Inferior parietal cortex (tissue), 1 donor: ENCODE data around the gene ADCY10.
"Not testable (repeated sequence)": the region's sequence is repeated elsewhere in the genome, so short reads cannot be mapped to it uniquely, and the experiment has no call there.

ENCODE experiments used
- DNase-seq: peaks from one replicate; pipeline ENCODE4 v3.0.0-alpha.2; 2016; ENCODE audit errors: extremely low spot score

Gene ADCY10

GRCh38 chr1:167926486-167926997, 12.6 kb upstream of the ADCY10 start:
- no peak for DNase-seq

GRCh38 chr1:167924543-167925231, 10.8 kb upstream of the ADCY10 start:
- no peak for DNase-seq

- no peak for DNase-seq
Observed at GRCh38 chr1:167924102-167924501, 10.2 kb upstream of the ADCY10 start.

DNA sequence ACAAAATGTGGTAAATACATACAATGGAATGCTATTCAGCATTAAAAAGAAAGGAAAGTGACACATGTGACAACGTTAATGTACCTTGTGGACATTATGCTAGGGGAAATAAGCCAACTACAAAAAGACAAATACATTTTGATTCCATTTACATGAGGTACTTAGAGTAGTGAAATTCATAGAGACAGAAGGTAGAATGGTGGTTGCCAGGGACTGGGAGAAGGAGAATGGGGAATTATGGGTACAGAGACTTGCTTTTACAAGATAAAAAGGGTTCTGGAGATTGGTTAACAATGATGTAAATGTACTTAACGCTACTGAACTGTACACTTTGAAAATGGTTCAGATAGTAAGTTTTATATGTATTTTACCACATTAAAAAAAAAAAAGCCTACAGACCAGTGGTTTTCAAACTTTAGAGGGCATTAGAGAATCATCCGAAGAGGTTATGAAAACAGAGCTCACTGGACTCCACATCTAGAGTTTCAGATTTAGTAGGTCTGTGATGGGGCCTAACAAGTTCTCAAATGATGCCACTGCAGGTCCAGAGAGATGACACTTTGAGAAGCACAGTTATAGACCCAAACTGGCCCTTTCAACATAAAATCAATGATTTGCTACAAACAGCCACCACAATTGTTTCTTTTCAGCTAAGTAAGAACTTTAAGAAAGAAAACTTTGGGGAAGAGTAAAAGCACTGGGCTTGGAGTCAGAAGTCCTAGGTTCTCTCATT, 9.6 kb upstream of the ADCY10 start:
- DNase-seq: no peak

- no peak for DNase-seq
Observed at GRCh38 chr1:167922611-167923074, 8.7 kb upstream of the ADCY10 start.

DNA sequence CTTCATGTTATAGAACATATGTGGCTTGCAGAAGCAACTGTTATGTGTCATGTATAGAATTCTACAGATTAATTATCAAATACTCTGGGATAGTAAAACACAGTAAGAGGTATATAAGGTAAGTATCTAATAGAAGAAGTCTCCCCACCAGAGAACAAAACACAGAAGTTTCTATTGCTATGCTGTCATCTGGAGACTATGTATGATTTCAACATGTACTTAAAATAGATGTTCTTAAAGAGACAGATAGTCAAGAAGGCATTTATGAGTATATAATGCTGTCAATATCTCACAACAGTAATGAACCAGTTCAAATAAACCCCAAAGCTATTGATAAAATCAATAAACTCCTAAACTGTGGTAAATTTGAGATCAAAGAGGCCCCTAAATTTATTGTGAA, 8.1 kb upstream of the ADCY10 start:
- no peak for DNase-seq

- DNase-seq: no peak
Observed at GRCh38 chr1:167916766-167917511, 3.0 kb upstream of the ADCY10 start.

- DNase-seq: no peak
Observed at GRCh38 chr1:167915569-167915968, 1.6 kb upstream of the ADCY10 start.

GRCh38 chr1:167912294-167912693, 1.6 kb downstream of the ADCY10 start:
- no peak for DNase-seq

GRCh38 chr1:167911413-167911812, 2.5 kb downstream of the ADCY10 start:
- DNase-seq: no peak

DNA sequence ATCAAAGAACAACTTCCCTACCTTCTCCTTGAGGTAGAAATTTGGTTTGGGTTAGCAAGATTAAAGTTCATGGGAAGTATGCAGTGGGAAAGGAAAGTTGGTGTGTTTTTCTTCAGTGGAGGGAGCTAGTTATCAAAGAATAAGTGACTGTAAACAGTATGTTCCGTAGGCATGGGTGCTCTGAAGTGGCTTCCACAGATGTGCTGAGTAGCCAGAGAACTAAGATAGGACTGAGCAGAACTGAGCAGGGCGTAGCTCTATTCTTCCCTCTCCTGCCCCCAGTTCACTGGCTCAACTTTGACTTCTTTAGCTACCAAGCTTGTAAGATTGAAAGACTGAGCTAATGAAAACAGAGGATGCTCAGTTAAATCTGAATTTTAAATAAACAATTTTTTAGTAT, 3.4 kb downstream of the ADCY10 start:
- no peak for DNase-seq

DNA sequence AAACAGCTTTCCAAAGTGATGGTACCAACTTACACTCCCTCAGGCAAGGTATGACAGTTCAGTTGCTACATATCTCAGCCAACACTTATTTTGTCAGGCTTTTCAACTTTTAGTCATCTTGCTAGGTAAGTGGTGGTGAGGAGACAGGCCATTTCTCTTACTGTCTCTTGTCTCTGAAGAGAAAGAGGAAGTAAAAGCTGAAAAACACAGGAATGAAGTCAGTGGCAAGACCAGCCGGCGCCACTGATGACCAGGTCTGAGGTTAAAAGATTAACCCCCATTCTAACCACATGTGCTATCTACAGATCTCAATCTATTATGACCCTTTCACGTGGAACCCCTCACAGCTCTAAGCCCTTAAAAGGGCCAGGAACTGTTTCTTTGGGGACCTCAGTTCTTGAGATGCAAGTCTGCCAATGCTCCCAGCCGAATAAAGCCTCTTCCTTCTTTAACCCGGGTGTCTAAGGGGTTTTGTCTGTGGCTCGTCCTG, 4.2 kb downstream of the ADCY10 start:
- no peak for DNase-seq

DNA sequence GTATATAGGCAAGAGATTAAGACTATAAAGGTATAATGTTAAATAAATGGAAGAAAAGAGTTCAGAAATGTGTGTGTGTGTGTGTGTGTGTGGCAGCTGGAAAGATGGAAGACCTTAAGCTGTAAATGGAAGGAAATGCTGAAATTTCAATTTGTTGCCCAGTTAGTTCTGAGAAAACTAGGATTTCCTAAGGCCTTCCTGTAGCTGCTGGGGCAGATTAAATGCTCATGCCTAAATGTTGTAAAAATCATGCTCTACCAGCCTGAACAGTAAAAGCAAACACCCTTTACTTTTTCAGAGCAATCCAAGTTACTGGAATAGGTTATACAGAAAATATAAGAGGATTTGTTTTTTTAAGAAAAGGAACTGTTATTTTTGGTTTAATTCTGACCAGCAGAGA, 8.3 kb downstream of the ADCY10 start:
- no peak for DNase-seq

DNA sequence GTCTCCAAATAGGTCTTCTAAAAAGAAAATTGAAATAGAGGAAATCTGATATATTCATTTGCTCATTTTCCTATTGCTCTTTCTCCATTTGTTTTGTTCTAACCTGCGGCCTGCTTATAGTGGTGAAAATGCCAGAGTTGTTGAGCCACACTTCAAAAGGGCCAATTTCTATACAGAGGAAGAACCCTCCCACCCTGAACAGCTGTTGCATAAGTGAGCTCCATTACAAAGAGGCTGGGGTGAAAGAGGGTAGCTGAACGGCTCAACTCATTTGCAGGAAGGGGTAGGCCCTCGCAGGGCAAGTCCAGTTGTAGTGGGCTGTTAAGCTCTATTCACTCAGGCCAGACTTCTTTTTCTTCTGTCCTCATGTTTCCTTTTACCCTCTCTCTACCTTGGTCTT, 8.8 kb downstream of the ADCY10 start:
- no peak for DNase-seq

DNA sequence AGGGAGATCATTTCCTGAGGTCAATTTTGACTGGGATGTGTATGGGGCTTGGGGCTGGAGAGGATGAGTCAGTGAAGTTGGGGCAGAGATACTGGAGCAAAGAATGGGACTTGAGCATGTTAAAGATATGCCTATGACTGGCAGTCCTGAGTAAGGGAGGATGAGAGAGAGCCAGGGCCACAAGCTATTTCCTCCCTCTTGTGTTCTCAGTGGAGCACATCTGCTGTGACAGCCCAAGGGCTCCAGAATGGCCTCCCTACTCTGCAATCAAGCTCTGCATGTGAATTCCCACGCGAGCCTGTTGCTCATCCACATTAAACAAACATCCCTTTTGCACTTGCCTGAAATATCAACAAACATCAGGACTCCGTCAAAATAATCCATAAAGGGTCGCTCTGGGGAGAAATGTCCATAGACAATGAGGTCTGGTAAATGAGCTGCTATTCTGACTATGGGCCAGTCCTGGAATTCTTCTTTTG, 9.2 kb downstream of the ADCY10 start:
- no peak for DNase-seq

GRCh38 chr1:167900907-167901306, 13.0 kb downstream of the ADCY10 start:
- no peak for DNase-seq

- no peak for DNase-seq
Observed at GRCh38 chr1:167899253-167899681, 14.7 kb downstream of the ADCY10 start.

GRCh38 chr1:167898578-167899222, 15.2 kb downstream of the ADCY10 start:
- DNase-seq: no peak

GRCh38 chr1:167893798-167894197, 20.1 kb downstream of the ADCY10 start:
- no peak for DNase-seq

- no peak for DNase-seq
Observed at GRCh38 chr1:167890400-167890799, 23.5 kb downstream of the ADCY10 start.

GRCh38 chr1:167887187-167887586, 26.7 kb downstream of the ADCY10 start:
- not testable (repeated sequence) for DNase-seq

DNA sequence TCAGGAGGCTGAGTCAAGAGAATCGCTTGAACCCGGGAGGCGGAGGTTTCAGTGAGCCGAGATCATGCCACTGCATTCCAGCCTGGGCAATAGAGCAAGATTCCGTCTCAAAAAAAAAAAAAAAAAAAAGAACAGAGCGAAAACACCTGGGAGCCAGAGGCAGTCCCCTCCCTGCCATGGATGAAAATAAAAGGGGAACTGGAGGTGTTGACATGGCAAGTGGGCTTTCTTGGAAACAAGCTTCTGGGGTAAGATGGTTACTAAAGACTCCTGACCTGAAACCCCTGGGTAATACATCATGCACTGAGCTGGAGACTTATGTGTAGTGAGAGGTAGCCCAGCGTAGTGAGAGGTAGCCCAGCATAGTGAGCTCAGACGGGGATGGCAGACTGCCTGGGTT, 31.6 kb downstream of the ADCY10 start:
- DNase-seq: no peak
